ENCODE measurements around the gene H1-8. TPM values are rescaled to one million over a fixed set of nuclear protein-coding genes. Genes with fewer than 3 reads are reported as not detected.

Gene H1-8
- polyA plus RNA-seq, 4 donors: not detected

DNA sequence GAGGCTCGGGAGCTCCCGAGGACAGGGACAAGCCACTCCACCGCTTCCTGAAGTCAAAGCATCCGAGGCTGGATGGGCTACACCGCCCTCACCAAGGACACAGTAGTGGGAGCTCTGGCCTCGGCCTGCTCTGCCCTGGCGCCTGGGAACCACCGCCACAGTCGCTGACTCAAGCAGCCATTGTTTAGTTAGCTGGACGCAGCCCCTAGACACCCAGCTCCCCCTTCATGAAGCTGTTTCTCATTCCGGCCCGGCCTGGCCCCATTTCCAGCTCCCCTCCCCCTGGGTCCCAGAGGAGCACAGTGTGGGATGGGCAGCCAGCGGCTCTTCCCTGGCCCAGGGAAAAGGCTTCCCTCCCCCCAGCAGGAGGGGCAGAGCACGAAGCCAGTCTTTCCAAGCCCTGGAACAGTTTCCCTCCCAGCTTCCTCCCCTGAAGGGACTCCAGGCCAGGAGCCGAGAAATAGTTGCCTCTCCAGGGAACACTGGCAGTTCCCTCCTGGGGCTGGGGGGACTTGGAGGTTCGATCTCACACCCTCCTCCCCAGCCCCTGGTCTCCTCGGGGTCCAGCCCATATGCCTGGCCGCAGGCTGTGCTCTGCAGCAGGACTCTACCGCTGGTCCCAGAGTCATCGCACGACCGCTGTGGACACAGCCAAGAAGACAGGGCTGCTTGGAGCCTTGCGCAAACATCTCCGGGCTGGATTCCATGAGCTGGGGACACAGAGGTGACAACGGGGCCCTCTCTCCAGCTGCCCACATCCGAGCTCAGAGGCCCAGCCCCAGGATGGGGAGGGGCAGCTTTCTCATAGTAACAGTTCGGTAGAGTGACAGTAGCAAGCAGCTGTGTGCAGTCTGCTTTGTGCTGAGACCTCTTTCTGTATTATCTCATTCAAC is 53.5 kb downstream of the H1-8 start:
- FAIRE-seq (no peak), DNase-seq (peak in 1 of 2 donors; percentile 53)
- Histone ChIP-seq H3K27me3 (ENCODE audit: control insufficient read depth in 3 of 3, insufficient read depth in 3 of 3, low read length in 3 of 3) (no peaks in the 10 kb centered on the region), H3K4me1 (ENCODE audit: control insufficient read depth in 3 of 3, insufficient read depth in 2 of 3, low read depth in 1 of 3, low read length in 2 of 3) (peaks cover 0 to 62% (median 4%) of the 10 kb centered on the region in 3 donors), H3K27ac (ENCODE audit: low read depth in 1 of 3, low read length in 2 of 3) (peak overlapping the region in 2 of 3 donors; percentile 72 to 74), H3K4me3 (ENCODE audit: low read depth in 1 of 3, low read length in 3 of 3) (no peak overlapping the region), H3K9me3 (ENCODE audit: control insufficient read depth in 2 of 2, insufficient read depth in 1 of 2, low read depth in 1 of 2, low read length in 1 of 2) (no peaks in the 10 kb centered on the region), H3K36me3 (ENCODE audit: control insufficient read depth in 3 of 3, insufficient read depth in 2 of 3, low read depth in 1 of 3, low read length in 3 of 3) (peaks cover 0 to 6% (median 0%) of the 10 kb centered on the region in 3 donors)
- 46 to 68% (median 63%) methylated on average over 26 to 27 of the region's 27 CpGs for WGBS, 3 donors

DNA sequence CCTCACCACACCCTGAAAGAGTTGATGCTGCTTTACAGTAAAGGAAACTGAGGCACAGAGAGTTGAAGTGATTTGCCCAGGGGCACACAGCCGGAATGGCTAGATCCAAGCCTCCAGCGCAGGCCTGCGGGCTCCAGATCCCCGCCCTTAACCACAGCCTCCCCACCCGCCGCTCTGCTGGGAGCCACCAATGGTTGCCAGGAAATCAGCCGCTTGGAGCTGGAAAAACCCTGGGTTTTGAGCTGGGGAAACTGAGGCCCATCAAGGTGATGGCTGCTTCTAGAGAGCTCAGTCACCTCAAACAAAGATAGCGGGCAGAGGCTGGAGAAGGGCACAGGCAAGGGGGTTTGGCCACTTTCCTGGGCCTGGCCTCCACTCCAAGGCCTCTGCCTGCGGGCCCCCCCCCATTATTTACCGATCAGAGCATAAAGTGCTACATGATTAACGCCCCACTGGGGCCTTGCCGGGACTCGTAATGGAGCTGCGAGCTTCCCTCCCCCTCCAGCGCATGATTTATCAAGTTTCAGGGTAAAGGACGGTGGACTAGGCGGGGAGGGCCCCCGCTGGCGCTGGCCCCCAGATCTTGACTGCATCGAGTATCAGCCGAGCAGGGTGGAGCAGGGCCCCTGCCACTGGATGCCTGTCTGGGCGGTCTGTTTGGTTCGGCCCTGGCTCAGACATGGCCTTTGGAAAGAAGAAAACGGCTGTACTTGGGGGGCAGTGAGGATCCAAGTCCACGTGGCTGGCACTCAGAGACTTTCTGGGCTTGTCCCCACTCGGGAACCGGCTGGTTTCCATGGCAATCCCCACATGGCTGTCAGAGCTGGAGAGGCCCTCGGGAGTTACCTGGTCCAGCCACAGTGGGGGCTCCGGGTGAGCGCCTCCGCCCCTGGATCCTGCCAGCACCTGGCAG is 54.4 kb downstream of the H1-8 start:
- no peaks in the 10 kb centered on the region for H3K9me3 ChIP-seq (ENCODE audit: control insufficient read depth in 2 of 2, insufficient read depth in 1 of 2, low read depth in 1 of 2, low read length in 1 of 2)
- DNase-seq (peak in 1 of 2 donors; percentile 75), FAIRE-seq (no peak)
- peaks cover 0 to 62% (median 4%) of the 10 kb centered on the region in 3 donors for H3K4me1 ChIP-seq (ENCODE audit: control insufficient read depth in 3 of 3, insufficient read depth in 2 of 3, low read depth in 1 of 3, low read length in 2 of 3)
- H3K36me3 ChIP-seq (ENCODE audit: control insufficient read depth in 3 of 3, insufficient read depth in 2 of 3, low read depth in 1 of 3, low read length in 3 of 3): peaks cover 0 to 8% (median 0%) of the 10 kb centered on the region in 3 donors
- WGBS, 3 donors: 39 to 50% (median 46%) methylated on average over 31 of the region's 31 CpGs
- H3K4me3 ChIP-seq (ENCODE audit: low read depth in 1 of 3, low read length in 3 of 3): no peak overlapping the region
- H3K27me3 ChIP-seq (ENCODE audit: control insufficient read depth in 3 of 3, insufficient read depth in 3 of 3, low read length in 3 of 3): no peaks in the 10 kb centered on the region
- peak overlapping the region; percentile 21 to 74 (median 72) for H3K27ac ChIP-seq (ENCODE audit: low read depth in 1 of 3, low read length in 2 of 3)

DNA sequence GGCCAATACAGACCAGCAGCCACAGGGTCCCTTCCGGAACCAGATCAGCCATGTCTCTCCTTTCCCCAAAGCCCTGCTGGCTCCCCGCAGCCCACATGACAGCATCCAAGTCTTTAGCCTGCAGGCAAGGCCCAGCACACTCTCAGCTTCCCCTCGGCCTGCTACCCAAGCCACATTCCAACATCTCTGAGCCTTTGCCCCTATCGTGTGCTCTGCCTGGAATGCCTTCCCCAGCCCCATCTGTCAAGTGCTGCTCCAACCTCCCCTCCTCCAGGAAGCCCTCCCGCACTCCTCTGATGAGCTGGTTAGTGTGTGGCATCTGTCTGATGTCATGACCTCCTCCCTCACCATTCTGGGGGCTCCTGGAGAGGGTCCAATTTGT is 55.0 kb downstream of the H1-8 start:
- Histone ChIP-seq H3K4me1 (ENCODE audit: control insufficient read depth in 3 of 3, insufficient read depth in 2 of 3, low read depth in 1 of 3, low read length in 2 of 3) (peaks cover 0 to 58% (median 4%) of the 10 kb centered on the region in 3 donors), H3K27me3 (ENCODE audit: control insufficient read depth in 3 of 3, insufficient read depth in 3 of 3, low read length in 3 of 3) (no peaks in the 10 kb centered on the region), H3K9me3 (ENCODE audit: control insufficient read depth in 2 of 2, insufficient read depth in 1 of 2, low read depth in 1 of 2, low read length in 1 of 2) (no peaks in the 10 kb centered on the region), H3K27ac (ENCODE audit: low read depth in 1 of 3, low read length in 2 of 3) (peak overlapping the region in 2 of 3 donors; percentile 72 to 74), H3K36me3 (ENCODE audit: control insufficient read depth in 3 of 3, insufficient read depth in 2 of 3, low read depth in 1 of 3, low read length in 3 of 3) (peaks cover 0 to 8% (median 0%) of the 10 kb centered on the region in 3 donors), H3K4me3 (ENCODE audit: low read depth in 1 of 3, low read length in 3 of 3) (no peak overlapping the region)
- no peak for DNase-seq
- FAIRE-seq: no peak
- 51 to 63% (median 57%) methylated on average over 5 of the region's 5 CpGs for WGBS, 3 donors

DNA sequence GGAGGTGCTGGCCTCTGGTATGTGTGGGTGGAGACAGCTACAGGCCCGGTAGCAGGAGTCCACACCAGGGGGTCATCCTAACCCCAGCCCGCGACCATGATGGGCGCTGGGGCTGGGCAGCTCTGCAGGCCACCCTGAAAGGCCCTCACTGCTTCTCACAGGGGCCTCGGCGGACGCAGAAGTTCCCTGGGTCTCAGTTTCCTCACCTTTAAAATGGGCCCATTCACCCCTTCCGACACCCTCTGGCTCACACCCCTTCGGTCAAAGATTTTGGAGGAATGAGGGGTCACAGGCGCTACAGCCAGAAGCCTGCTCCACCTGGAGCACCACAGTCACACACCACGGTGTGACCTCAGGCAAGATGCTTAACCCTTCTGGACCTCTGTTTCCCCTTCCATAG is 55.5 kb downstream of the H1-8 start:
- 78 to 88% (median 87%) methylated on average over 11 of the region's 11 CpGs for WGBS, 3 donors
- Histone ChIP-seq H3K4me3 (ENCODE audit: low read depth in 1 of 3, low read length in 3 of 3) (no peak overlapping the region), H3K36me3 (ENCODE audit: control insufficient read depth in 3 of 3, insufficient read depth in 2 of 3, low read depth in 1 of 3, low read length in 3 of 3) (peaks cover 0 to 8% (median 0%) of the 10 kb centered on the region in 3 donors), H3K9me3 (ENCODE audit: control insufficient read depth in 2 of 2, insufficient read depth in 1 of 2, low read depth in 1 of 2, low read length in 1 of 2) (no peaks in the 10 kb centered on the region), H3K27ac (ENCODE audit: low read depth in 1 of 3, low read length in 2 of 3) (peak overlapping the region in 1 of 3 donors; percentile 72), H3K4me1 (ENCODE audit: control insufficient read depth in 3 of 3, insufficient read depth in 2 of 3, low read depth in 1 of 3, low read length in 2 of 3) (peaks cover 0 to 54% (median 4%) of the 10 kb centered on the region in 3 donors), H3K27me3 (ENCODE audit: control insufficient read depth in 3 of 3, insufficient read depth in 3 of 3, low read length in 3 of 3) (no peaks in the 10 kb centered on the region)
- FAIRE-seq (no peak), DNase-seq (no peak)

DNA sequence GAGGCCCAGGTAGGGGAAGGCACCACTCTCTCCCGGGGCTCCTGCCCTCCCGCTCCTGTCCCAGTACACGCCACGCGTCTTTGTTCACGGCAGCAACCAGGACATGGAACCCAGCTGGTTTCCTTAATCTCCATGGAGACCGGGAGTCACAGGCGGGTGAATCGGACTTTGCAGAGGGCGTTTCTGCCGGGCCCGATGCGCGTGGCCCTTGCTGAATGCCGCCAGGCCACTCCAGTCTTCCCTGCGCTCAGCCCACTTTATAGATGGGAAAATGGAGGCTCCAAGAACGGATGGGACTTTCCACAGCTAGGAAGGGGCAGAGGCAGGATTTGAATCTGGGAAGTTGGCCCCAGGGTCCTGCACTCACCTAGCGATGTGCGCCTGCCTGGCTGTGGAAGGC is 56.1 kb downstream of the H1-8 start:
- 80 to 83% (median 83%) methylated on average over 19 of the region's 19 CpGs for WGBS, 3 donors
- peaks cover 0 to 8% (median 0%) of the 10 kb centered on the region in 3 donors for H3K36me3 ChIP-seq (ENCODE audit: control insufficient read depth in 3 of 3, insufficient read depth in 2 of 3, low read depth in 1 of 3, low read length in 3 of 3)
- H3K27me3 ChIP-seq (ENCODE audit: control insufficient read depth in 3 of 3, insufficient read depth in 3 of 3, low read length in 3 of 3): peaks cover 0 to under 1% (median 0%) of the 10 kb centered on the region in 3 donors
- DNase-seq (no peak), FAIRE-seq (no peak)
- H3K27ac ChIP-seq (ENCODE audit: low read depth in 1 of 3, low read length in 2 of 3): peak overlapping the region in 1 of 3 donors; percentile 72
- H3K9me3 ChIP-seq (ENCODE audit: control insufficient read depth in 2 of 2, insufficient read depth in 1 of 2, low read depth in 1 of 2, low read length in 1 of 2): no peaks in the 10 kb centered on the region
- no peak overlapping the region for H3K4me3 ChIP-seq (ENCODE audit: low read depth in 1 of 3, low read length in 3 of 3)
- peaks cover 0 to 48% (median 4%) of the 10 kb centered on the region in 3 donors for H3K4me1 ChIP-seq (ENCODE audit: control insufficient read depth in 3 of 3, insufficient read depth in 2 of 3, low read depth in 1 of 3, low read length in 2 of 3)

DNA sequence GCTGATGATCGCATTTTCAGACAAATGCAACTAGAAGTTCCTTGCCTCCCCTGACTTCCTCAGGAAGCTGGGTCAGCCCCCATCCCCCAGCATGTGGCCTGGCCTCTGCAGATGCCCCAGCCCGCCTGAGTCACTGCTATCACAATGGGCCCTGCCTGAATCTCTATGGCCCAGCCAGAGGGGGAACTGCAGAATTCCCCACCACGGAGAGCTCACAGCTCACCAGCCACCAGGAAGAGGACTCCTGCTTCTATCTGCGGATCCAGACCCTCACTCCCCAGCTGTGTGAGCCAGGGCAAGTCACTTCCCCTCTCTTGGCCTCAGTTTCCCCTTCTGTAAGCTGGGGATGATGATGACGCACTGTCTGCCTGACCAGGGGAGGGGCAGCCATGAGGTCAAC is 56.6 kb downstream of the H1-8 start:
- no peaks in the 10 kb centered on the region for H3K9me3 ChIP-seq (ENCODE audit: control insufficient read depth in 2 of 2, insufficient read depth in 1 of 2, low read depth in 1 of 2, low read length in 1 of 2)
- H3K4me1 ChIP-seq (ENCODE audit: control insufficient read depth in 3 of 3, insufficient read depth in 2 of 3, low read depth in 1 of 3, low read length in 2 of 3): peaks cover 0 to 43% (median 4%) of the 10 kb centered on the region in 3 donors
- H3K4me3 ChIP-seq (ENCODE audit: low read depth in 1 of 3, low read length in 3 of 3): no peak overlapping the region
- H3K27me3 ChIP-seq (ENCODE audit: control insufficient read depth in 3 of 3, insufficient read depth in 3 of 3, low read length in 3 of 3): peaks cover 0 to 6% (median 0%) of the 10 kb centered on the region in 3 donors
- FAIRE-seq (no peak), DNase-seq (no peak)
- 57 to 77% (median 62%) methylated on average over 5 of the region's 5 CpGs for WGBS, 3 donors
- H3K27ac ChIP-seq (ENCODE audit: low read depth in 1 of 3, low read length in 2 of 3): peak overlapping the region in 2 of 3 donors; percentile 13 to 72
- peaks cover 0 to 8% (median 0%) of the 10 kb centered on the region in 3 donors for H3K36me3 ChIP-seq (ENCODE audit: control insufficient read depth in 3 of 3, insufficient read depth in 2 of 3, low read depth in 1 of 3, low read length in 3 of 3)

DNA sequence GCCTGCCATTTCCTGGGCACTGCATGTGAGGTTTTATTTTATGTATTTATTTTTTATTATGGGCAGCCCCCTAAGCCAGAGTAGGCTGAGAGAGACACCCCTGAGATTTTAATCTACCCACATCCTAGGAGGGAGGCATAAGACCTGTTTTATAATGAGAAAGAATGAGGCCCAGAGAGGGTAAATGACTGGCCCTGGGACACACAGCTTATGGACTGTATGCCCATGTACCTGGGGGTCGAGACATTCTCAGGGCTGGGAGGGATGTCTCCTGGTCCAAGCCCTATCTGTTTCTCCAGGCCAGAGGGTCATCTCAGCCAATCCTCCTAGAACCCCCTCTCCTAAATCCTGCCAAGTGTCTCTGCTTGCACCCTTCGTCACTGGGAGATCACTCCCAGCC is 57.4 kb downstream of the H1-8 start:
- H3K4me3 ChIP-seq (ENCODE audit: low read depth in 1 of 3, low read length in 3 of 3): no peak overlapping the region
- H3K4me1 ChIP-seq (ENCODE audit: control insufficient read depth in 3 of 3, insufficient read depth in 2 of 3, low read depth in 1 of 3, low read length in 2 of 3): peaks cover 0 to 37% (median 4%) of the 10 kb centered on the region in 3 donors
- DNase-seq (no peak), FAIRE-seq (no peak)
- peaks cover 0 to 8% (median 0%) of the 10 kb centered on the region in 3 donors for H3K36me3 ChIP-seq (ENCODE audit: control insufficient read depth in 3 of 3, insufficient read depth in 2 of 3, low read depth in 1 of 3, low read length in 3 of 3)
- WGBS, 3 donors: 82 to 87% (median 86%) methylated on average over 2 of the region's 2 CpGs
- peaks cover 0 to 10% (median 3%) of the 10 kb centered on the region in 3 donors for H3K27me3 ChIP-seq (ENCODE audit: control insufficient read depth in 3 of 3, insufficient read depth in 3 of 3, low read length in 3 of 3)
- no peaks in the 10 kb centered on the region for H3K9me3 ChIP-seq (ENCODE audit: control insufficient read depth in 2 of 2, insufficient read depth in 1 of 2, low read depth in 1 of 2, low read length in 1 of 2)
- H3K27ac ChIP-seq (ENCODE audit: low read depth in 1 of 3, low read length in 2 of 3): peak overlapping the region in 1 of 3 donors; percentile 20

Measured in small intestine (tissue), 7 donors.